MG63 (cell line): ENCODE data around the gene TMEM134. TPM values are rescaled to one million over a fixed set of nuclear protein-coding genes. Genes with fewer than 3 reads are reported as not detected.
"Not testable (repeated sequence)": the region's sequence is repeated elsewhere in the genome, so short reads cannot be mapped to it uniquely, and the experiment has no call there.

ENCODE experiments used
- DNase-seq: peaks from one replicate; pipeline ENCODE4 v3.0.0-alpha.2; 2020
- H3K27me3 ChIP-seq: fragments of 250-450 bp; sonication (Bioruptor Pico); 2 replicates; pipeline ENCODE4 v1.5.1; 2020; ENCODE audit warnings: mild to moderate bottlenecking, moderate library complexity
- H3K36me3 ChIP-seq: fragments of 250-450 bp; sonication (Bioruptor Pico); 2 replicates; pipeline ENCODE4 v1.5.1; 2020; ENCODE audit warnings: mild to moderate bottlenecking, moderate library complexity
- H3K4me3 ChIP-seq: fragments of 250-450 bp; sonication (Bioruptor Pico); 2 replicates; pipeline ENCODE4 v1.5.1; 2020; ENCODE audit warnings: mild to moderate bottlenecking, moderate library complexity
- H3K9me3 ChIP-seq: fragments of 250-450 bp; sonication (Bioruptor Pico); 2 replicates; pipeline ENCODE4 v1.5.1; 2020; ENCODE audit warnings: mild to moderate bottlenecking, moderate library complexity
- total RNA-seq: library from RNA; depleted of rRNA; stranded (reverse); fragments of >200 nt; shearing (Covaris generic); gene quantifications from 2 replicates; pipeline ENCODE4 v1.2.3, GENCODE V29; 2014; ENCODE audit warnings: low replicate concordance

TMEM134 gene
- total RNA-seq, 1 experiment from 2014 or later: 44.2 TPM

DNA sequence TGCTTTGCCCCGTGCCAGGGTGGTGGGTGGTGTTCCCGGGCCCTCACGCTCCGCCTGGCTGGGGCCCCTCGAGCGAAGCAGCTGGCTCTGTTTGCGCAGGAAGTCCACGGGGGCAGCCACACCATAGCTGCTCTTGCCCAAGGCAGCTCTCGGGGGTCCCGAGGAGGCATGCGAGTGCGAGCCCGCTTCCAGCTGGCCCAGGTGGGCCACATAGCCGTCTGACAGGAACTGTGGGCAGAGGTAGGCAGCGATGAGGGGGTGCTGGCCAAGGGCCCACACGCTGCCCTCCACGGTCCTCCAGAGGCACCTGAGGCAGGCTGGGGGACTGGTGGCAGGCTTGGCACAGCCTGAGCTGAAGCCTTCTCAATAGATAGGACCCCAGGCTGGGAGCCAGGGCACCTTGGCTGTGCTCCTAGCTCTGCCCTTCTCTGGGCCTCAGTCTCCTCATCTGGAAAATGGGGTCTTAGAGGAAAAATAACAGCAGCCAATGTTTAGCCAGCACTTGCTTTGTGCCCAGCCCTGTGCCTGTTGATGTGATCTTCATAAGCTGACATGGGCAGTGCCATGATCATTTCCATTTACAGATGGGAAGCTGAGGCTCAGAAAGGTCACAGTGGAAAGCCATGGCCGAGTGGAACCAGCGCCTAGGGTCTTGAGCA is 23.1 kb upstream of the TMEM134 start:
- peaks cover 11% of the 10 kb centered on the region for H3K36me3 ChIP-seq
- DNase-seq: no peak

DNA sequence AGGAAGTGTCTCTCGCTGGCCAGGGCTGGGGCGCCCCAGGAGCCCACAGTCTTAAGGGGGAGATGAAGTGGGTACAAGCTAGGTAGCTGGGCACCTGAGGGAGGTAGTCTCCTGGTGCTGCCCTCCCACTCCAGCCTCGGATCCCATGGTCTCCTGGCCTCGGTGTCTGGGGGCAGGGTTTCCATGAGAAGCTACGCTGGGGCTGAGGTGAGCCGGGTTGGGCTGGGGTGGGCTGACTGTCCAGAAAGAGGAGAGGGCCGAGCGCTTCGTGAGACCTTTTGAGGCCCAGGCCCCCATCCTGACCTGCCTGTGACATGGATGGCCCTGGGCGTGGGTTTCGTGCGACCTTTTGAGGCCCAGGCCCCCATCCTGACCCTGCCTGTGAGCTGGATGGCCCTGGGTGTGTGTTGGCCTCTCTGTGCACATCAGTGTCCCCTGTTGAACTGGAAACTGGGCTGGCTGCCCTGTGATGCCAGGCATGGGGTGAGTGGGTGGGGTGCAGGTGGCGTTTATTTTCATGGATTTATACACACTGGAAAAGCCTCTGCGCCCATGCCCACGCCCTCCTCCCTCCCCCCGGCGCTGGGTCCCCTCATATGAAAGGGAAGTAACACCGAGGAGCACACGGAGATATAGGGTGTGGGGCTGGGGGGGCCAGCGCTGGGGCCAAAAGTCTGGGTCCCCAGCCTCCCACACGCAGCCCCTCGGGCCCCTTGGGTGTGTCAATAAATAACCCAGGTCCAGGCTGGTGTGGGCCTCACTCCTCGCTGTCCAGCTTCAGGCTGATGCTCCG is 22.4 kb upstream of the TMEM134 start:
- no peaks in the 10 kb centered on the region for H3K27me3 ChIP-seq
- peaks cover 11% of the 10 kb centered on the region for H3K36me3 ChIP-seq
- H3K4me3 ChIP-seq: no peak overlapping the region
- no peaks in the 10 kb centered on the region for H3K9me3 ChIP-seq
- DNase-seq: no peak

More for the DNA sequence above, 23.1 kb upstream of the TMEM134 start:
- no peaks in the 10 kb centered on the region for H3K27me3 ChIP-seq
- H3K9me3 ChIP-seq: no peaks in the 10 kb centered on the region
- no peak overlapping the region for H3K4me3 ChIP-seq

DNA sequence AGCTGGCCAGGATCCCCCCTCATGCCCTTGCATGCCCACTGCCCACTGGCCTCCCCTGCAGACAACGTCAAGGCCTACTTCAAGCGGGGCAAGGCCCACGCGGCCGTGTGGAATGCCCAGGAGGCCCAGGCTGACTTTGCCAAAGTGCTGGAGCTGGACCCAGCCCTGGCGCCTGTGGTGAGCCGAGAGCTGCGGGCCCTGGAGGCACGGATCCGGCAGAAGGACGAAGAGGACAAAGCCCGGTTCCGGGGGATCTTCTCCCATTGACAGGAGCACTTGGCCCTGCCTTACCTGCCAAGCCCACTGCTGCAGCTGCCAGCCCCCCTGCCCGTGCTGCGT is 21.6 kb upstream of the TMEM134 start:
- Histone ChIP-seq H3K4me3 (no peak overlapping the region), H3K9me3 (no peaks in the 10 kb centered on the region), H3K36me3 (peaks cover 11% of the 10 kb centered on the region), H3K27me3 (no peaks in the 10 kb centered on the region)
- DNase-seq: no peak

DNA sequence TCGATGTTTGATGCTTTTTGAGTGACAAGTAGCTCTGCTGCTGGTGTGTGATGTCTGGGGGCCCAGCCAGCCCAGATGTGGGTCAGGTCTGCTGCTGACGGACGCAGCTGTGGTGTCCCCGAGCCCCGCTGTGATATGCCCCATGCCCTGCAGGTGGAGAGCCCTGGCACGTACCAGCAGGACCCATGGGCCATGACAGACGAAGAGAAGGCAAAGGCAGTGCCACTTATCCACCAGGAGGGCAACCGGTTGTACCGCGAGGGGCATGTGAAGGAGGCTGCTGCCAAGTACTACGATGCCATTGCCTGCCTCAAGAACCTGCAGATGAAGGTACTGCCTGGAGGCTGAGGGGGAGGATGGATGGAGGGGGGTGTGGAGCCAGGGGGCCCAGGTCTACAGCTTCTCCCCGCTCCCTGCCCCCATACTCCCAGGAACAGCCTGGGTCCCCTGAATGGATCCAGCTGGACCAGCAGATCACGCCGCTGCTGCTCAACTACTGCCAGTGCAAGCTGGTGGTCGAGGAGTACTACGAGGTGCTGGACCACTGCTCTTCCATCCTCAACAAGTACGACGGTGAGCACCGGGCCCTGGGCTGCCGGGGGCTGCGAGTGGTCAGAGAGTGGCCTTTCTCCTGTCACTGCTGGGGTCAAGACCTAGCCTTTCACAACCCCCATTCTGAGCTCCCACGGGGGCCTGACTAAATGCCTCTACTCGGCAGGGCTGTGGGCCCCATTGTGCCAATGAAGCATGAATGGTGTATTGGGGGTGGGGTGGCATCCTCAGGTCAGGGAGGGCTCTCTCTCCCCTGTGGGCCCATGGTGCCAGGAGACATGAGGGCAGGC is 21.1 kb upstream of the TMEM134 start:
- Histone ChIP-seq H3K27me3 (no peaks in the 10 kb centered on the region), H3K36me3 (peaks cover 11% of the 10 kb centered on the region), H3K9me3 (no peaks in the 10 kb centered on the region), H3K4me3 (no peak overlapping the region)
- no peak for DNase-seq

DNA sequence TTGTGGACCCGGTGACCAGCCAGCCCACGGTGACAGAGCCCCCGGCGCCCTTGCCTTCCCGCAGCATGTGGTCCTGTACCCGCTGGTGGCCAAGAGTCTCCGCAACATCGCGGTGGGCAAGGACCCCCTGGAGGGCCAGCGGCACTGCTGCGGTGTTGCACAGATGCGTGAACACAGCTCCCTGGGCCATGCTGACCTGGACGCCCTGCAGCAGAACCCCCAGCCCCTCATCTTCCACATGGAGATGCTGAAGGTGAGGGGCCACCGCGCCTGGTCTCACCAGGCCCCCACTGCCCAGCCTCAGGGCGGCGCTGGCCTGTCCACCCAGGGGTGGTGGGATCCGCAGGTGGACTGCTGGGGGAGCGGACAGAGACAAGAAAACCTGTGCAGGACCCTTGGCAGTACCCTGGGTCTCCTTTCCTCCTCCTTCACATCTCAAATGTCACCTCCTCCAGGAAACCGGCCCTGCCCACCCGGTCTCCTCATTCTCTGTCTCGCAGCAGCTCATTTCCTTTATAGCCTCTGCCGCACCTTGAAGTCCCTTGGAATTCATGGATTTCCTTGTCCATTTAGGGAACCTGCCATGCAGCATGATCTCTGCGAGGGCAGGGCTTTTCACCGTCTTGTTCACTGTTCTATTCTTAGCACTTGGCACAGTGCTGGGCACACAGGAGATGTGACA is 20.3 kb upstream of the TMEM134 start:
- H3K9me3 ChIP-seq: no peaks in the 10 kb centered on the region
- peaks cover 11% of the 10 kb centered on the region for H3K36me3 ChIP-seq
- DNase-seq: no peak
- H3K4me3 ChIP-seq: no peak overlapping the region
- no peaks in the 10 kb centered on the region for H3K27me3 ChIP-seq

DNA sequence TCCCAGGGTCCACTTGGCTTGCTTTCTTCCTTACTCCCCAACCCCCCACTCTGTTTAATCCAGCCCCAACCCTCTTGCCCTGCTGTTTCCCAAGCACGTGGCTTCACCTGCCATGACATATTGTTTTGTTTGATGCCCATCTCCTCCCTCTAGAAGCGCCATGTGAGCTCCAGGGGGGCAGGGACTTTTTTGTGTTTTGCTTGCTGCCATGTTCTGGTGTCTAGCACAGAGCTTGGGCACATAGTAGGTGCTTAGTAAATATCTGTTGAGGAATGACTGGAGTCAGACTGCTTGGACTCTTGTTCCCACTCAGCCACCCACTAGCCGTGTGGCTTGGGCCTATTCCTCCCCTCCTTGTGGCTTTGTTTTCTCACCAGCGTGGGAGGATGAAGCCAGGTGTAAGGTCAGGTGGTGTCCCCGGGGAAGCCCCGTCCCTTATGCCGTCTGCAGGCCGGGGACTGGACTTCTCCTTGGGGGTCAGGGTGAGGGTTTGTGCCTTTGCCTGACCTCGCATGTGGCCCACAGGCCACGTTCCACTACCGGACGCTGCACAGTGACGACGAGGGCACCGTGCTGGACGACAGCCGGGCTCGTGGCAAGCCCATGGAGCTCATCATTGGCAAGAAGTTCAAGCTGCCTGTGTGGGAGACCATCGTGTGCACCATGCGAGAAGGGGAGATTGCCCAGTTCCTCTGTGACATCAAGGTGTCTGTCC is 17.6 kb upstream of the TMEM134 start:
- Histone ChIP-seq H3K36me3 (peaks cover 6% of the 10 kb centered on the region), H3K9me3 (no peaks in the 10 kb centered on the region), H3K27me3 (no peaks in the 10 kb centered on the region), H3K4me3 (no peak overlapping the region)
- DNase-seq: no peak

DNA sequence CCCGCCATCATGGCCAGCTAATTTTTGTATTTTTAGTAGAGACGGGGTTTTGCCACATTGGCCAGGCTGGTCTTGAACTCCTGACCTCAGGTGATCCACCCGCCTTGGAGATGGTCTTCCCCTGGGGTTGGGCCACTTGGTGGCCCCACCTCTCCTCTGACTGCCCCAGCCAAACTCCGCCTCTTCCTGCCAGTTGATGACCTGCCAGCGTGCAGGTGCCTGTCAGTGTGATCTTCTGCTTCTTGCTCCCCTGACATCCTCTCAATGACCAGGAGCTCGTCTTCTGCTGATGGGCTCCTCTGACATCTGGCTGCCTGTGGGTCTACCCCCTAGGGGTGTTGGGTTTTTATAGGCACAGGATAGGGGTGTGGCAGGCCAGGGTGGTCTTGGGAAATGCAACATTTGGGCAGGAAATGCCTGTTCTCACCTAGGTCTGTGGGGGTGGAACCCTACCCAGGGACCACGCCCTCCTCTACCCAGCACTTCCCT is 16.9 kb upstream of the TMEM134 start:
- H3K9me3 ChIP-seq, H3K27me3 ChIP-seq, H3K4me3 ChIP-seq, H3K36me3 ChIP-seq, DNase-seq: not testable (repeated sequence)

DNA sequence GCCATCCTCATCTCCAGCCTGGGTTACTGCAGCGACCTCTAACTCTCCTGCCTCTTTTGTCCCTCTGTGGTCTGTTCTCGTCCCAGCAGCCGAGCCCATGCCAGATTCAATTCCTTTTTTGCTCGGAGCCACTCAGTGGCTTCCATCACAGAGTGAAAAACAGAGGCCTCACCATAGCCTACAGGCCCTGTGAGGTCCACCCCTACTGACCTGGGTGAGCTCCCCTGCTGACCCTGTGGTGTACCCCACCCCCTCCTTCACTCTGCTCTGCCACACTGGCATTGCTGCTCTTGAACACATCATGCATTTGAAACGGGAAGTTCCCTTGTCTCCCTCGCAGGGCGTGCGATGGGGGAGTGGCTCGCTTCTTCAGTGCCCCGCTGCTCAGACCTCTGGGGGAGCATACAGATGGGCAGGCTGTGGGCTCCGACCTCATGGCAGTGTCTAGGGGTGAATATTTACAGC is 15.8 kb upstream of the TMEM134 start:
- peaks cover 2% of the 10 kb centered on the region for H3K36me3 ChIP-seq
- no peak overlapping the region for H3K4me3 ChIP-seq
- no peaks in the 10 kb centered on the region for H3K9me3 ChIP-seq
- H3K27me3 ChIP-seq: no peaks in the 10 kb centered on the region
- DNase-seq: no peak

DNA sequence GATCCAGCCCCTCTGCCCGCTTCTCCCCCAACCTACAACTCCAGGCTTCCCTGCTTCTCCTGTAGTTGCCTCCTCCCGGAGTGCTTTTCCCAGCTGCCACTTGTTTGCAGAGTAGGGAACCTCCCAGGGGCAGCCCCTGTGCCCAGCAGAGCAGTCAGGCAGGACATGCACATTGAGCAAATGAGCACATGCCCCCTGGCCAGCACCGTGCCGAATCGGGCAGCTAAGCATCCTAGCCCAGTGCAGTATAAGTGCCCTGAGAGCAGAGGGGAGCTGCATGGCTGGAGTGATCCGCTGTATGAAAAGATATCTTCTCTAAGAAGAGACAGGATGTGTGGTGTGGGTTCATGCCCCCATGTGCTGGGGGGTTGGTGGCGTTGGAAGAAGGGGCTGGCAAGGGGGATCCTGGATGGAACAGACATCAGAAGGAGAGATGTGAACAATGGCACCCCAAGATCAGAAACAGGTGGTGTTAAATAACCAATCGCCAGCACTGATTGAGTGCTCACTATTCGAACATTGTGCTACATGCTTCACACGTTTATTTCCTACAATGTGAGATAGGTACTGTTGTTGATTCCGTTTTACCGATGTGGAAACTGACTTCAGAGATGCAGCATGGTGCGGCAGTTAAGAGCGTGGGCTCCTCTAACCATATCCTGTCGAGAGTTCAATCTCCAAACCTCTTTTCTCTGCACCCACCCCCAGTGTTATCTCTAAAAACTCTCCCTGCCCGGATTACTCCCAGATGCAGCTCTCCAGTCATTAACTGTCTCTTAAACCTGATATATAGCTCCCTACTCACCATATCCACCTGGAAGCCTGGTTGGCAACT is 15.0 kb upstream of the TMEM134 start:
- Histone ChIP-seq H3K9me3 (no peaks in the 10 kb centered on the region), H3K27me3 (no peaks in the 10 kb centered on the region), H3K36me3 (peaks cover 2% of the 10 kb centered on the region), H3K4me3 (peak overlapping the region; percentile 62)
- DNase-seq: no peak

DNA sequence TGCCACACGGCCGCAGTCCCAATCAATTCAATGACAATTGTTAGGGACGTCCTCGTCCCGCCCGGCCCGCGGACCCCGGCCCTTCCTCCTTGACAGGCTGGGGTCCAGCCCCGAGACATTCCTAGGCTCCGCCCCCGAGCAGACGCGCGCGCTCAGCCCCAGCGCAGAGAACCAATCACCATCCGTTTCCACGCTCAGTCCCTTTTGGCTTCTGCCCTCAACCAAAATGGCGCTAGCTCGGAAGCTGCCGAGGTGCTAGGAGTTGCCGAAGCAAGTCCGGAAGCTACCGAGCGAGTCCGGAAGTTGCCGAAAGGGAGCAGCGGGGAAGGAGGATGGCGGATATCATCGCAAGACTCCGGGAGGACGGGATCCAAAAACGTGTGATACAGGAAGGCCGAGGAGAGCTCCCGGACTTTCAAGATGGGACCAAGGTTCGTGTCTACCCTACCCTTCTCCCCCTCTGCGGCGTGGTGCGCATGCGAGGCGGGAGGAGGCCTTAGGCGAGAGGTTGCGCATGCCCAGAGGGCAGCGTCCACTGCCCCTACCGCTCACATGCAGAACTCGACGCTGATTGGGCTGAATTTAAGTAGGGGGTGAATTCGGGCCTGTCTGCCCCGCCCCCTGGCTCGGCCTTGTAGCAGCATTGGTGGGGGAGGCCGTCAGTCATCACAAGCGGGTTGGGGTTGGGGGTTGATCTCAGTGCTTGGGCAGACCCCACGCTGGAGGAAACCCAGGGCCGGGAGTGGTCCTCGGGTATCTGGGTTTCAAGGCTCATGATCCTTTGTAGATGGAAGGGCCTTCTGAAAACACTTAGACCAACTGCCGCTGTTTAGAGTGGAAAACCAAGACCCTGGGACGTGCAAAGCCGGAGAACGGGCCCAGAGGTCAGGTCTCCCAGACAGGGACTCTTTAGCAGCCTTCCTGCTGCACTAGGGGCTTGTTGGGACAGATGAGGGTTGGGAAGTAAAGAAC is 14.1 kb upstream of the TMEM134 start, which contains the start of gene AIP:
Gene AIP, plus strand, starts transcription at position 200 of the 972 bp plus-strand sequence. Its CDS starts 133 bp downstream, at position 333.
- peak; percentile 96 for DNase-seq
- Histone ChIP-seq H3K27me3 (no peaks in the 10 kb centered on the region), H3K4me3 (peak within 1 kb of the TSS; percentile 62), H3K9me3 (no peaks in the 10 kb centered on the region), H3K36me3 (peaks cover 2% of the 10 kb centered on the region)

DNA sequence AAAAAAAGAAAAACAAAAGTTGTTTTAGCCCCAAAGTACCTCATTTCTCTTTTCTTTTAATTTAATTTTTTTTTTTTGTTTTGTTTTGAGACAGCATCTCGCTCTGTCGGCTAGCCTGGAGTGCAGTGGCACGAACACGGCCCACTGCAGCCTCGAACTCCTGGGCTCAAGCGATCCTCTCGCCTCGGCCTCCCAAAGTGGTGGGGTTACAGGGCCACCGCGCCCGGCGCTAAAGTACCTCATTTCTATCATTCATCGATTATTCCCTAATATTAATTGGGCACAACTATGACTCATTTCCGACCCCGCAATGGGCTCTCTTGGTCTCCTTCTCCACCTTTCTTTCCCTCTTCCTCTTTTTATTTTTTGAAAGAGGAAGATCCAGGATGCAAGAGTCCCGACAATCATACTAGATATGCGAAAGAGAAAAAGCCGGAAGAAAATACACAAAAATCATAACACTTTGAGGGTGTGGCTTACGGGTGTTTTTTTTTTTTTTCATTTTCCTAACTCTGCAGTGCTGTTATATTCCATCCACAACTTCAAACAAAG is 13.3 kb upstream of the TMEM134 start:
- no peak for DNase-seq
- Histone ChIP-seq H3K36me3 (no peaks in the 10 kb centered on the region; the same call in none of the 2 replicates), H3K9me3 (no peaks in the 10 kb centered on the region), H3K27me3 (no peaks in the 10 kb centered on the region), H3K4me3 (peak overlapping the region; percentile 62)

DNA sequence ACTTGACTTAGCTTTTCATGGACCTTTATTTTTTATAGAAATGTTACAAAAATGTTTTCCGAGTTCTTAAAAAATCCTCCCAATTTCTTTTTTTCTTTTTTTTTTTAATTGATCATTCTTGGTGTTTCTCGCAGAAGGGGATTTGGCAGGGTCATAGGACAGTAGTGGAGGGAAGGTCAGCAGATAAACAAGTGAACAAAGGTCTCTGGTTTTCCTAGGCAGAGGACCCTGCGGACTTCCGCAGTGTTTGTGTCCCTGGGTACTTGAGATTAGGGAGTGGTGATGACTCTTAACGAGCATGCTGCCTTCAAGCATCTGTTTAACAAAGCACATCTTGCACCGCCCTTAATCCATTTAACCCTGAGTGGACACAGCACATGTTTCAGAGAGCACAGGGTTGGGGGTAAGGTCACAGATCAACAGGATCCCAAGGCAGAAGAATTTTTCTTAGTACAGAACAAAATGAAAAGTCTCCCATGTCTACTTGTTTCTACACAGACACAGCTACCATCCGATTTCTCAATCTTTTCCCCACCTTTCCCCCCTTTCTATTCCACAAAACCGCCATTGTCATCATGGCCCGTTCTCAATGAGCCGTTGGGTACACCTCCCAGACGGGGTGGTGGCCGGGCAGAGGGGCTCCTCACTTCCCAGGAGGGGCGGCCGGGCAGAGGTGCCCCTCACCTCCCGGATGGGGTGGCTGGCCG is 8.4 kb upstream of the TMEM134 start:
- H3K27me3 ChIP-seq: not testable (repeated sequence)

DNA sequence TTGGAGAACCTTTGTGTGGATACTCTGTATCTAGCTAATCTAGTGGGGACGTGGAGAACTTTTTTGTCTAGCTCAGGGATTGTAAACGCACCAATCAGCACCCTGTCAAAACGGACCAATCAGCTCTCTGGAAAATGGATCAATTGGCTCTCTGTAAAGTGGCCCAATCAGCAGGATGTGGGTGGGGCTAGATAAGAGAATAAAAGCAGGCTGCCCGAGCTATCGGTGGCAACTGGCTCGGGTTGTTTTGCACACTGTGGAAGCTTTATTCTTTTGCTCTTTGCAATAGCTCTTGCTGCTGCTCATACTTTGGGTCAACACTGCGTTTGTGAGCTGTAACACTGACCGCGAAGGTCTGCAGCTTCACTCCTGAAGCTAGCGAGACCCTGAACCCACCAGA is 7.6 kb upstream of the TMEM134 start:
- H3K9me3 ChIP-seq, DNase-seq, H3K27me3 ChIP-seq, H3K36me3 ChIP-seq, H3K4me3 ChIP-seq: not testable (repeated sequence)

More for the DNA sequence above, 8.4 kb upstream of the TMEM134 start:
- not testable (repeated sequence) for H3K4me3 ChIP-seq, H3K36me3 ChIP-seq, H3K9me3 ChIP-seq, DNase-seq
